ENCODE results near the gene ALG14.
A peak's percentile ranks its signal among the peaks of the same experiment; 100 is the strongest.

DNA sequence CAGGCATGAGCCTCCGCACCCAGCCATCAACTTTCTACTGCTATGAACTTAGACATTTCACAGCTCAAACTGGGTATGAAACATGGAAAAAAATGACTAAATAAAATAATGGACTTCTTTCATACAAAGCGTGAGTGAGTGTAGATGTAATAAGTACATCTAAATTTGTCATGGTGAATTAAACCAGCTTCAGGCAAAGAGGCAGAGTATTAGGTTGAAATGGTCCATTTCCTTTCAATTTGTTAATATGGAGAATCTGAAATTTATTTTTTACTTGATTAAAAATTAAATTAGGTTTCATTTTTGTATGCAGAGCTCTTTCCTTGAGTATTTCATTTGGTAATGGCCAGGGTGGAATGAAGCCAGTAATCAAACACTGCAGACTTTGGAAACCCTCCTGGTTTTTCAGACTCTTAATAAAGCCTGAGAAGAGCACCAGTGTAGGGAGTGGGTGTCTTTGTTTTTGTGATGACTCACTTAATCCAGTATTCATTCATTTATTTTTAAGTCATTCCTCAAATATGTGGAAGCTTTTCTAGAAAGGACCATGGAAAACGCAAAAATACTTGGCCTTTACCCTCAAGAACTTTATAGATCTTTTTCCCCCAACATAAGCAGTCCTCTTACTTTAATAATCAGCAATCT is 49.2 kb downstream of the ALG14 start:
- no peak for TF ChIP-seq MAFK (IDR thresholded peaks at IDR 0.05; ENCODE audit: low read depth, low read length)
- TF ChIP-seq, protein P1, sequence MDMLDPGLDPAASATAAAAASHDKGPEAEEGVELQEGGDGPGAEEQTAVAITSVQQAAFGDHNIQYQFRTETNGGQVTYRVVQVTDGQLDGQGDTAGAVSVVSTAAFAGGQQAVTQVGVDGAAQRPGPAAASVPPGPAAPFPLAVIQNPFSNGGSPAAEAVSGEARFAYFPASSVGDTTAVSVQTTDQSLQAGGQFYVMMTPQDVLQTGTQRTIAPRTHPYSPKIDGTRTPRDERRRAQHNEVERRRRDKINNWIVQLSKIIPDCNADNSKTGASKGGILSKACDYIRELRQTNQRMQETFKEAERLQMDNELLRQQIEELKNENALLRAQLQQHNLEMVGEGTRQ (IDR thresholded peaks at IDR 0.05; ENCODE audit: low read depth, low read length) = no peak
- TF ChIP-seq, protein P2, sequence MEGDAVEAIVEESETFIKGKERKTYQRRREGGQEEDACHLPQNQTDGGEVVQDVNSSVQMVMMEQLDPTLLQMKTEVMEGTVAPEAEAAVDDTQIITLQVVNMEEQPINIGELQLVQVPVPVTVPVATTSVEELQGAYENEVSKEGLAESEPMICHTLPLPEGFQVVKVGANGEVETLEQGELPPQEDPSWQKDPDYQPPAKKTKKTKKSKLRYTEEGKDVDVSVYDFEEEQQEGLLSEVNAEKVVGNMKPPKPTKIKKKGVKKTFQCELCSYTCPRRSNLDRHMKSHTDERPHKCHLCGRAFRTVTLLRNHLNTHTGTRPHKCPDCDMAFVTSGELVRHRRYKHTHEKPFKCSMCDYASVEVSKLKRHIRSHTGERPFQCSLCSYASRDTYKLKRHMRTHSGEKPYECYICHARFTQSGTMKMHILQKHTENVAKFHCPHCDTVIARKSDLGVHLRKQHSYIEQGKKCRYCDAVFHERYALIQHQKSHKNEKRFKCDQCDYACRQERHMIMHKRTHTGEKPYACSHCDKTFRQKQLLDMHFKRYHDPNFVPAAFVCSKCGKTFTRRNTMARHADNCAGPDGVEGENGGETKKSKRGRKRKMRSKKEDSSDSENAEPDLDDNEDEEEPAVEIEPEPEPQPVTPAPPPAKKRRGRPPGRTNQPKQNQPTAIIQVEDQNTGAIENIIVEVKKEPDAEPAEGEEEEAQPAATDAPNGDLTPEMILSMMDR (conservative IDR thresholded peaks at IDR 0.05; ENCODE audit: low read depth, low read length) = no peak
- TF ChIP-seq RCOR1 (IDR thresholded peaks at IDR 0.05; ENCODE audit: insufficient replicate concordance, low read length) = no peak
- no peak for TF ChIP-seq CEBPB (IDR thresholded peaks at IDR 0.05; ENCODE audit: low read depth, low read length)
- TF ChIP-seq FOS (IDR thresholded peaks at IDR 0.05; ENCODE audit: low read depth, low read length) = peak; percentile 92
- no peak for TF ChIP-seq MAZ (IDR thresholded peaks at IDR 0.05; ENCODE audit: borderline replicate concordance, low read depth, low read length)
- TF ChIP-seq POLR2A (IDR thresholded peaks at IDR 0.05; ENCODE audit: low read depth, low read length) = no peak
- no peak for TF ChIP-seq SMC3 (IDR thresholded peaks at IDR 0.05; ENCODE audit: low read depth, low read length)
- no peak for TF ChIP-seq CHD1 (IDR thresholded peaks at IDR 0.05; ENCODE audit: low read depth, low read length)
